OCI-LY3 (cell line): Measurements from ENCODE around the gene ENOPH1.
A peak's percentile ranks its signal among the peaks of the same experiment; 100 is the strongest.

Experiments used
- H2AFZ ChIP-seq: fragments of 200-600, 300-600 bp; shearing (Covaris generic); 2 replicates; pipeline ENCODE4 v1.6.0; 2014; ENCODE audit warnings: antibody characterized with exemption, low read depth, low read length
- H3K27ac ChIP-seq: fragments of 200-600, 300-600 bp; sonication (generic); 2 replicates; pipeline ENCODE4 v1.5.1; 2014; ENCODE audit warnings: mild to moderate bottlenecking, low read length, moderate library complexity, mixed read lengths
- H3K27me3 ChIP-seq: fragments of 200-600, 300-600 bp; sonication (generic); 2 replicates; pipeline ENCODE4 v1.6.1; 2014; ENCODE audit warnings: low read depth, low read length, mixed read lengths
- H3K36me3 ChIP-seq: fragments of 200-600, 300-600 bp; sonication (generic); replicated peaks from 2 replicates; pipeline ENCODE3; 2014; ENCODE audit warnings: low read depth, low read length, mixed read lengths
- H3K4me1 ChIP-seq: fragments of 300-600, 200-600 bp; sonication (generic); 2 replicates; pipeline ENCODE4 v1.6.1; 2014; ENCODE audit warnings: low read length, mixed read lengths
- H3K4me2 ChIP-seq: fragments of 200-600, 300-600 bp; sonication (generic); 2 replicates; pipeline ENCODE4 v1.6.1; 2014; ENCODE audit warnings: low read length, mixed read lengths
- H3K4me3 ChIP-seq: fragments of 300-600, 200-600 bp; sonication (generic); 2 replicates; pipeline ENCODE4 v1.5.1; 2014; ENCODE audit warnings: antibody characterized with exemption, mild to moderate bottlenecking, low read length, moderate library complexity
- H3K79me2 ChIP-seq: fragments of 300-600, 200-600 bp; shearing (Covaris generic); 2 replicates; pipeline ENCODE4 v1.6.1; 2014; ENCODE audit warnings: mild to moderate bottlenecking, low read length, mixed read lengths
- H3K9ac ChIP-seq: fragments of 300-600, 200-600 bp; shearing (Covaris generic); 2 replicates; pipeline ENCODE4 v1.6.0; 2014; ENCODE audit warnings: mild to moderate bottlenecking, low read length, moderate library complexity
- H3K9me3 ChIP-seq: fragments of 200-600, 300-600 bp; shearing (Covaris generic); 2 replicates; pipeline ENCODE4 v1.6.1; 2014; ENCODE audit warnings: low read length, mixed read lengths; ENCODE audit not compliant: insufficient read depth
- H4K20me1 ChIP-seq: fragments of 200-600, 300-600 bp; sonication (generic); 2 replicates; pipeline ENCODE4 v1.6.1; 2016; ENCODE audit warnings: low read length, mixed read lengths; ENCODE audit not compliant: insufficient read depth
- EZH2phosphoT487 ChIP-seq: fragments of 200-600 bp; shearing (Covaris generic); IDR thresholded peaks from 2 replicates; pipeline ENCODE4 v1.6.1; 2018; ENCODE audit warnings: antibody characterized with exemption, mixed run types, low read depth
- TF ChIP-seq, protein P1 (sequence below): fragments of 200-600, 300-600 bp; sonication (generic); IDR thresholded peaks from 2 replicates; pipeline ENCODE4 v1.5.1; 2014; ENCODE audit warnings: antibody characterized with exemption, low read length, low read depth

ENOPH1 gene

GRCh38 chr4:82431831-82432230 is 1.4 kb downstream of the ENOPH1 start:
- Histone ChIP-seq H3K36me3 (peaks cover 43% of the 10 kb centered on the region), H3K27ac (no peak overlapping the region), H3K9me3 (no peaks in the 10 kb centered on the region), H3K79me2 (peaks cover 96% of the 10 kb centered on the region), H2AFZ (no peak overlapping the region), H3K9ac (peak overlapping the region; percentile 100), H3K4me1 (peaks cover 18% of the 10 kb centered on the region), H3K4me3 (peak overlapping the region; percentile 99), H4K20me1 (peaks cover 51% of the 10 kb centered on the region), H3K4me2 (peak overlapping the region; percentile 97), H3K27me3 (no peaks in the 10 kb centered on the region)
- TF ChIP-seq, protein P1, sequence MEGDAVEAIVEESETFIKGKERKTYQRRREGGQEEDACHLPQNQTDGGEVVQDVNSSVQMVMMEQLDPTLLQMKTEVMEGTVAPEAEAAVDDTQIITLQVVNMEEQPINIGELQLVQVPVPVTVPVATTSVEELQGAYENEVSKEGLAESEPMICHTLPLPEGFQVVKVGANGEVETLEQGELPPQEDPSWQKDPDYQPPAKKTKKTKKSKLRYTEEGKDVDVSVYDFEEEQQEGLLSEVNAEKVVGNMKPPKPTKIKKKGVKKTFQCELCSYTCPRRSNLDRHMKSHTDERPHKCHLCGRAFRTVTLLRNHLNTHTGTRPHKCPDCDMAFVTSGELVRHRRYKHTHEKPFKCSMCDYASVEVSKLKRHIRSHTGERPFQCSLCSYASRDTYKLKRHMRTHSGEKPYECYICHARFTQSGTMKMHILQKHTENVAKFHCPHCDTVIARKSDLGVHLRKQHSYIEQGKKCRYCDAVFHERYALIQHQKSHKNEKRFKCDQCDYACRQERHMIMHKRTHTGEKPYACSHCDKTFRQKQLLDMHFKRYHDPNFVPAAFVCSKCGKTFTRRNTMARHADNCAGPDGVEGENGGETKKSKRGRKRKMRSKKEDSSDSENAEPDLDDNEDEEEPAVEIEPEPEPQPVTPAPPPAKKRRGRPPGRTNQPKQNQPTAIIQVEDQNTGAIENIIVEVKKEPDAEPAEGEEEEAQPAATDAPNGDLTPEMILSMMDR = no peak
- TF ChIP-seq EZH2phosphoT487 = no peak

DNA sequence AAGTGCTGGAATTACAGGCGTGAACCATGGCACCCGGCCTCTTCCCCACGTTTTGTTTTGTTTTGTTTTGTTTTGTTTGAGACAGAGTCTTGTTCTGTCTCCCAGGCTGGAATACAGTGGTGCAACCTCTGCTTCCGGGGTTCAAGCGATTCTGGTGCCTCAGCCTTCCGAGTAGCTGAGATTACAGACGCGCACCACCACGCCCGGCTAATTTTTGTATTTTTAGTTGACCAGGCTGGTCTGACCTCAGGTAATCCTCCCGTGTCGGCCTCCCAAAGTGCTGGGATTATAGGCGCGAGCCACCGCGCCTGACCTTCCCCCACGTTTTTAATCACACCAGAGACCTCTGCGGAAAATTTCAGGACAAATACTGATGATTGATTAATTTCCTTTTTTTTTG is 2.2 kb downstream of the ENOPH1 start:
- no peak overlapping the region for H3K4me2 ChIP-seq
- no peaks in the 10 kb centered on the region for H3K27me3 ChIP-seq
- peaks cover 40% of the 10 kb centered on the region for H3K36me3 ChIP-seq
- peaks cover 14% of the 10 kb centered on the region for H3K4me1 ChIP-seq
- no peak overlapping the region for H2AFZ ChIP-seq
- H3K27ac ChIP-seq = no peak overlapping the region
- H3K9me3 ChIP-seq = no peaks in the 10 kb centered on the region
- H3K4me3 ChIP-seq = no peak overlapping the region
- peaks cover 50% of the 10 kb centered on the region for H4K20me1 ChIP-seq
- TF ChIP-seq, protein P1 = no peak
- no peak for TF ChIP-seq EZH2phosphoT487
- H3K79me2 ChIP-seq = peaks cover 96% of the 10 kb centered on the region
- H3K9ac ChIP-seq = no peak overlapping the region

- Histone ChIP-seq H3K4me3 (no peak overlapping the region), H3K4me1 (peaks cover 8% of the 10 kb centered on the region), H3K27me3 (no peaks in the 10 kb centered on the region), H4K20me1 (peaks cover 47% of the 10 kb centered on the region), H3K36me3 (peaks cover 31% of the 10 kb centered on the region), H3K9ac (no peak overlapping the region), H3K4me2 (no peak overlapping the region), H3K27ac (no peak overlapping the region), H2AFZ (no peak overlapping the region), H3K9me3 (no peaks in the 10 kb centered on the region), H3K79me2 (peaks cover 96% of the 10 kb centered on the region)
- TF ChIP-seq, protein P1 = no peak
- TF ChIP-seq EZH2phosphoT487 = no peak
Measured at GRCh38 chr4:82433791-82434190, 3.4 kb downstream of the ENOPH1 start.

- no peak overlapping the region for H3K4me3 ChIP-seq
- peaks cover 11% of the 10 kb centered on the region for H3K4me1 ChIP-seq
- no peak overlapping the region for H2AFZ ChIP-seq
- peaks cover 35% of the 10 kb centered on the region for H3K36me3 ChIP-seq
- H3K9me3 ChIP-seq = no peaks in the 10 kb centered on the region
- no peak overlapping the region for H3K27ac ChIP-seq
- H4K20me1 ChIP-seq = peaks cover 57% of the 10 kb centered on the region
- H3K4me2 ChIP-seq = no peak overlapping the region
- no peak overlapping the region for H3K9ac ChIP-seq
- H3K79me2 ChIP-seq = peaks cover 97% of the 10 kb centered on the region
- TF ChIP-seq EZH2phosphoT487 = no peak
- TF ChIP-seq, protein P1 = no peak
- no peaks in the 10 kb centered on the region for H3K27me3 ChIP-seq
Measured at GRCh38 chr4:82434949-82435348, 4.6 kb downstream of the ENOPH1 start.
